Neuronal stem cell (in vitro differentiated cells): ENCODE data around the gene MS4A3.

Experiments
- DNase-seq: peaks from one replicate; pipeline ENCODE4 v3.0.0-alpha.2; 2013; ENCODE audit warnings: low spot score
- H2AFZ ChIP-seq: one replicate; pipeline ENCODE4 v1.6.1; 2013; ENCODE audit warnings: mild to moderate bottlenecking, low read length, inconsistent platforms
- H2AK5ac ChIP-seq: 2 replicates; pipeline ENCODE4 v1.6.1; 2013; ENCODE audit warnings: low read depth, mild to moderate bottlenecking, inconsistent platforms, low read length, moderate library complexity, mixed read lengths
- H2BK120ac ChIP-seq: 2 replicates; pipeline ENCODE4 v1.6.1; 2013; ENCODE audit warnings: low read depth, mild to moderate bottlenecking, inconsistent platforms, low read length, moderate library complexity, mixed read lengths
- H2BK12ac ChIP-seq: one replicate; pipeline ENCODE4 v1.6.1; 2013; ENCODE audit warnings: low read length, inconsistent platforms
- H2BK15ac ChIP-seq: 2 replicates; pipeline ENCODE4 v1.6.1; 2013; ENCODE audit warnings: mild to moderate bottlenecking, low read length, inconsistent platforms, mixed read lengths
- H2BK5ac ChIP-seq: one replicate; pipeline ENCODE4 v1.6.1; 2013; ENCODE audit warnings: inconsistent platforms, mild to moderate bottlenecking, low read length, moderate library complexity
- H3K14ac ChIP-seq: one replicate; pipeline ENCODE4 v1.6.1; 2013; ENCODE audit warnings: low read length, inconsistent platforms
- H3K18ac ChIP-seq: 2 replicates; pipeline ENCODE4 v1.6.1; 2013; ENCODE audit warnings: low read length, inconsistent platforms
- H3K23ac ChIP-seq: 2 replicates; pipeline ENCODE4 v1.6.1; 2013; ENCODE audit warnings: low read depth, mild to moderate bottlenecking, mixed read lengths, low read length, inconsistent platforms; ENCODE audit not compliant: poor library complexity
- H3K27ac ChIP-seq: replicated peaks from 3 replicates; pipeline ENCODE4 v1.5.1; 2013; ENCODE audit warnings: low read length, inconsistent platforms
- H3K27me3 ChIP-seq, 3 experiments: 2 replicates each; pipeline ENCODE4 v1.6.1; 2013; ENCODE audit warnings: low read length in 3 of 3, mild to moderate bottlenecking in 2 of 3, inconsistent platforms in 1 of 3, low read depth in 1 of 3, mixed read lengths in 1 of 3, moderate library complexity in 1 of 3; ENCODE audit not compliant: control insufficient read depth in 3 of 3, insufficient read depth in 3 of 3
- H3K36me3 ChIP-seq, 2 donors: replicated peaks in 1 of 2; 2 replicates each; pipeline ENCODE4 v1.6.1; 2013; ENCODE audit warnings: low read length in 2 of 2; ENCODE audit not compliant: control insufficient read depth in 2 of 2, insufficient read depth in 2 of 2
- H3K4ac ChIP-seq: 2 replicates; pipeline ENCODE4 v1.6.1; 2013; ENCODE audit warnings: inconsistent platforms, mild to moderate bottlenecking, low read length, moderate library complexity
- H3K4me1 ChIP-seq, 2 donors: 1 replicate in 1 of 2; 2 replicates in 1 of 2; pipeline ENCODE4 v1.6.1; 2013; ENCODE audit warnings: low read length in 2 of 2, low read depth in 1 of 2; ENCODE audit not compliant: control insufficient read depth in 2 of 2, insufficient read depth in 1 of 2
- H3K4me2 ChIP-seq: one replicate; pipeline ENCODE4 v1.6.1; 2013; ENCODE audit warnings: mild to moderate bottlenecking, low read length, inconsistent platforms; ENCODE audit not compliant: insufficient read depth, poor library complexity, severe bottlenecking
- H3K4me3 ChIP-seq, 2 donors: 2 replicates each; pipeline ENCODE4 v1.5.1; 2013; ENCODE audit warnings: low read length in 2 of 2, mild to moderate bottlenecking in 2 of 2, inconsistent platforms in 1 of 2, moderate library complexity in 1 of 2
- H3K79me1 ChIP-seq: one replicate; pipeline ENCODE4 v1.6.1; 2013; ENCODE audit warnings: low read depth, mild to moderate bottlenecking, inconsistent platforms, low read length, moderate library complexity
- H3K9ac ChIP-seq: one replicate; pipeline ENCODE4 v1.6.1; 2013; ENCODE audit warnings: mild to moderate bottlenecking, low read depth, low read length, inconsistent platforms; ENCODE audit not compliant: poor library complexity
- H3K9me3 ChIP-seq, 2 donors: replicated peaks in 1 of 2; 2 replicates each; pipeline versions ENCODE3 to v1.6.1; 2013; ENCODE audit warnings: low read length in 2 of 2, mild to moderate bottlenecking in 2 of 2, inconsistent platforms in 1 of 2, low read depth in 1 of 2, mixed read lengths in 1 of 2, moderate library complexity in 1 of 2; ENCODE audit not compliant: control insufficient read depth in 2 of 2, insufficient read depth in 1 of 2
- H4K8ac ChIP-seq: one replicate; pipeline ENCODE4 v1.6.1; 2013; ENCODE audit warnings: low read depth, mild to moderate bottlenecking, inconsistent platforms, low read length, moderate library complexity
- H4K91ac ChIP-seq: one replicate; pipeline ENCODE4 v1.6.1; 2013; ENCODE audit warnings: low read length, low read depth, mild to moderate bottlenecking, inconsistent platforms; ENCODE audit not compliant: poor library complexity
- WGBS, 2 donors: extraction: QIAGEN DNeasy Blood & Tissue Kit; methylation state at CpG; one replicate each; pipeline ENCODE4 v1.1.7; 2013; ENCODE audit warnings: missing lambda C conversion rate in 2 of 2, mixed read lengths in 1 of 2; ENCODE audit not compliant: insufficient read length in 2 of 2, insufficient replicate concordance in 1 of 2; ENCODE audit errors: extremely low coverage in 2 of 2; 5-methylcytosine and 5-hydroxymethylcytosine counted together

MS4A3 gene

DNA sequence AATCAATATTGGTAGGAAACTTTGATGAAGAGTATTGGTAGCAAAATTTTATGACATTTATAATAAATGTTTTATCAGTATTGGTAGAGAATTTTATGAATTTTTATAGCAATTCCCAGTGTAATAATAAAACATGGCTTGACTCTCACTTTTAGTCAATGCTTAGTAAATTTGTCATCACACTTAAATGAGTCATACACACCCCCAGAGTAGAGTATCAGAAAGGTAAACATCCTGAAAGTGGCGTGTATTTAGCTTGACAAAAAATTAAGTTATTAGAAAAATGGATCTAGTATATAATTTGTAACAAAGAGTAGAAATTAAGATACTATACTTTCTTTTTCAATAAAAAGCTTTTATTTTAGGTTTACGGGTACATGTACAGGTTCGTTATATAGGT is 2.6 kb downstream of the MS4A3 start:
- Histone ChIP-seq H2BK5ac (no peak overlapping the region), H2AFZ (no peak overlapping the region), H3K9ac (no peak overlapping the region), H3K27me3 (no peaks in the 10 kb centered on the region), H3K4me2 (no peak overlapping the region), H3K4me1 (no peaks in the 10 kb centered on the region), H2BK120ac (no peak overlapping the region), H3K27ac (no peak overlapping the region), H2AK5ac (no peak overlapping the region), H3K23ac (no peak overlapping the region), H3K36me3 (no peaks in the 10 kb centered on the region), H3K4me3 (no peak overlapping the region), H4K8ac (no peak overlapping the region), H3K14ac (no peak overlapping the region), H4K91ac (no peak overlapping the region), H3K79me1 (no peaks in the 10 kb centered on the region), H2BK12ac (no peak overlapping the region), H2BK15ac (no peak overlapping the region), H3K9me3 (peaks cover 0 to 1% of the 10 kb centered on the region in 2 donors), H3K18ac (no peak overlapping the region), H3K4ac (no peak overlapping the region)
- DNase-seq, result no peak
- WGBS, 2 donors, result no CpG with 5 or more reads among the region's 3 CpGs

DNA sequence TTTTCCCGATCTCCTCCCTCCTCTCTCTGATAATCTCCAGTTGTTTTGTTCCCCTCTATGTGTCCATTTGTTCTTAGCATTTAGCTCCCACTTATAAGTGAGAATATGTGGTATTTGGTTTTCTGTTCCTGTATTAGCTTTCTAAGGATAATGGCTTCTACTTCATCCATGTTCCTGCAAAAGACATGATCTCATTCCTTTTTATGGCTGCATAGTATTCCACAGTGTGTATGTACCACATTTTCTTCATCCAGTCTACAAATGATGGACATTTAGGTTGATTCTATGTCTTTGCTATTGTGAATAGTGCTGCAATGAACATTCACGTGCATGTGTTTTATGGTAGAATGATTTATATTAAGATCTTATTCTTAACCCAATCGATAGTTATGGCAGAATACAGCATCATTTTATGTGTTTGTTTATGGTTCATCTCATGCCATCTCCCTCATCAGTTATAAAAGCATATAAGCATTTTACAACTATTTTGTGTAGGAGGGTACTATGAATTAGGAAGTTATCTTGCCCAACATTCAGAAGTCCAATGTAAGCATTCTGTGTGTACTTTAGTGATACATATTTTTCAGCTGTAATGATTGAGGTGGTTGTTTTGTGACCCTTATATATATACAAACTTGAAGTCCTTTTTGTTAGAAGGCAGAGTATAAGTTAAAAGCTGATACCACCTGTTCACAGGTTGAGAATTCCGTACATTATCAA is 3.2 kb downstream of the MS4A3 start:
- Histone ChIP-seq H4K91ac (no peak overlapping the region), H2AFZ (no peak overlapping the region), H3K14ac (no peak overlapping the region), H2AK5ac (no peak overlapping the region), H3K36me3 (no peaks in the 10 kb centered on the region), H4K8ac (no peak overlapping the region), H3K23ac (no peak overlapping the region), H3K27me3 (no peaks in the 10 kb centered on the region), H3K27ac (no peak overlapping the region), H2BK12ac (no peak overlapping the region), H2BK120ac (no peak overlapping the region), H3K4ac (no peak overlapping the region), H3K9me3 (peaks cover 0 to 1% of the 10 kb centered on the region in 2 donors), H2BK5ac (no peak overlapping the region), H2BK15ac (no peak overlapping the region), H3K4me3 (no peak overlapping the region), H3K9ac (no peak overlapping the region), H3K4me1 (no peaks in the 10 kb centered on the region), H3K79me1 (no peaks in the 10 kb centered on the region), H3K18ac (no peak overlapping the region), H3K4me2 (no peak overlapping the region)
- DNase-seq, result no peak
- no CpG with 5 or more reads among the region's 4 CpGs for whole genome bisulfite sequencing, 2 donors

DNA sequence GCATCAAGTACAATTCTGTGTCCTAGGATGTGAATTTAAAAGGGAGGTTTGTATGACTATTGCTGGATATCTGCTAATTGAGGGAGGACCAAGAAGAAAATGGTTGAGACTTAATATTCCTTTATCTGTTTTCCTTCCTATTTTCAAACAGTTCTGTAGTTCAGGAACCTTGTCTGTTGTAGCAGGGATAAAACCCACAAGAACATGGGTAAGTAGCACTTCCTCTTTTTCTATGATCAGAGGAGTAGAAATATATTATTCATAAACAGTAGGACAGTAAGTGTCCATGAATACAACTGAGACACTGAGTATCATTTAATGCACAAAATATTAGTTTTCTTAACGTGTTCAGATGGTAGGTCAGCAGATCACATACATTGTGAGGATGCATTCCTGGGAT is 7.6 kb downstream of the MS4A3 start:
- H4K91ac ChIP-seq, result no peak overlapping the region
- no peak overlapping the region for H3K18ac ChIP-seq
- H3K4me3 ChIP-seq, result no peak overlapping the region
- H3K4me1 ChIP-seq, result no peaks in the 10 kb centered on the region
- no peak overlapping the region for H2BK15ac ChIP-seq
- no peak for DNase-seq
- H2AK5ac ChIP-seq, result no peak overlapping the region
- H3K14ac ChIP-seq, result no peak overlapping the region
- H3K79me1 ChIP-seq, result no peaks in the 10 kb centered on the region
- H2BK5ac ChIP-seq, result no peak overlapping the region
- no peak overlapping the region for H3K9ac ChIP-seq
- H2AFZ ChIP-seq, result no peak overlapping the region
- no peak overlapping the region for H3K4me2 ChIP-seq
- no peak overlapping the region for H2BK12ac ChIP-seq
- no peak overlapping the region for H2BK120ac ChIP-seq
- no peak overlapping the region for H3K4ac ChIP-seq
- no peaks in the 10 kb centered on the region for H3K36me3 ChIP-seq
- no peaks in the 10 kb centered on the region for H3K27me3 ChIP-seq
- H4K8ac ChIP-seq, result no peak overlapping the region
- no peak overlapping the region for H3K23ac ChIP-seq
- no CpG with 5 or more reads among the region's 1 CpG for WGBS, 2 donors
- H3K9me3 ChIP-seq, result no peaks in the 10 kb centered on the region
- H3K27ac ChIP-seq, result no peak overlapping the region

DNA sequence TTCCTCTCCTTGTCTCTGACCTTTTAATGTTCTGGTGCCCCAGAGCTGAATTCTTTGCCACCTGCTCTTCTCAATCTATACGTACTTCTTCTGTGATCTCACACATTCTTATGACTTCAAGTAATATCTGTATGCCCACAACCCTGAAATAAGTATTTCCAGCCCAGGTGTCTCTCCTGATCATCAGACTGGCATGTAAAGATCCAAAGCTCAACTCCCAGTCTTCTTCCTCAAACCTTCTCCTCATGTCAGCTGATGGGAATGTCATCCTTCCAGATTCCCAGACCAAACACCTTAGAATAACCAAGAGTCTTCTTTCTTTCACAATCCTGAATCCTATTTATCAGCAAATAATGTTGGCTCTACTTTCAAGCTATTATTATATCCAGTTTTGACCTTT is 9.3 kb downstream of the MS4A3 start:
- Histone ChIP-seq H2BK120ac (no peak overlapping the region), H2BK12ac (no peak overlapping the region), H4K91ac (no peak overlapping the region), H2AK5ac (no peak overlapping the region), H3K36me3 (no peaks in the 10 kb centered on the region), H2BK15ac (no peak overlapping the region), H3K4me1 (no peaks in the 10 kb centered on the region), H3K9me3 (no peaks in the 10 kb centered on the region), H3K14ac (no peak overlapping the region), H3K27ac (no peak overlapping the region), H4K8ac (no peak overlapping the region), H2AFZ (no peak overlapping the region), H3K79me1 (no peaks in the 10 kb centered on the region), H3K9ac (no peak overlapping the region), H2BK5ac (no peak overlapping the region), H3K27me3 (no peaks in the 10 kb centered on the region), H3K4me2 (no peak overlapping the region), H3K4ac (no peak overlapping the region), H3K23ac (no peak overlapping the region), H3K18ac (no peak overlapping the region), H3K4me3 (no peak overlapping the region)
- no peak for DNase-seq
- no CpG with 5 or more reads among the region's 1 CpG for WGBS, 2 donors
